Activated CD4-positive, alpha-beta T cell treated with anti-CD3 and anti-CD28 coated beads for 36 hours (primary cell): ENCODE results near the gene SLC25A10. TPM values are rescaled to one million over a fixed set of nuclear protein-coding genes. Genes with fewer than 3 reads are reported as not detected.

Source experiments
- ATAC-seq: fragments of 200-7000 bp; cut with Tn5 transposase; one replicate; pipeline ENCODE4 v1.10.0; 2021; ENCODE audit warnings: mild to moderate bottlenecking, moderate library complexity
- CTCF ChIA-PET: fragments of 350-600 bp; sonication (Branson Sonifier 250); formaldehyde crosslinking; loops from one replicate; lab custom pipeline; 2021; ENCODE audit warnings: antibody characterized with exemption; lab: Charles Lee
- POLR2A ChIA-PET: fragments of 350-600 bp; sonication (Branson Sonifier 250); formaldehyde crosslinking; loops from one replicate; lab custom pipeline; 2021; ENCODE audit warnings: antibody characterized with exemption, inconsistent platforms; lab: Charles Lee
- DNase-seq: peaks from one replicate; pipeline ENCODE4 v3.0.0-alpha.2; 2020
- H3K27ac Mint-ChIP-seq: one replicate; pipeline ENCODE4 v1.8.0; 2021; ENCODE audit warnings: mixed read lengths
- H3K27me3 Mint-ChIP-seq: one replicate; pipeline ENCODE4 v1.8.0; 2021; ENCODE audit warnings: mixed read lengths
- H3K36me3 Mint-ChIP-seq: one replicate; pipeline ENCODE4 v1.8.0; 2021; ENCODE audit warnings: low read depth, mixed read lengths
- H3K4me1 Mint-ChIP-seq: one replicate; pipeline ENCODE4 v1.8.0; 2021; ENCODE audit warnings: mixed read lengths
- H3K4me3 Mint-ChIP-seq: one replicate; pipeline ENCODE4 v1.8.0; 2021; ENCODE audit warnings: mild to moderate bottlenecking, moderate library complexity, mixed read lengths
- H3K9me3 Mint-ChIP-seq: one replicate; pipeline ENCODE4 v1.8.0; 2021; ENCODE audit warnings: low read depth, mixed read lengths
- intact Hi-C, 2 experiments: fragments of 100-400 bp; cut with DNase I in 1 of 2; cut with micrococcal nuclease in 1 of 2; formaldehyde crosslinking; loops; one replicate each; pipeline versions ENCODE4 v1.14.2 to v1.15.1; 2022 to 2024; cut with DNase I, micrococcal nuclease
- total RNA-seq, 2 experiments: library from RNA; stranded (reverse); gene quantifications; one replicate each; pipeline ENCODE4 v1.2.3, GENCODE V29; 2021

SLC25A10 gene
- total RNA-seq, 2 experiments from 2014 or later: 28.6 to 31.8 TPM

- H3K4me1 Mint-ChIP-seq: peaks cover 18% of the 10 kb centered on the region
- H3K27ac Mint-ChIP-seq: no peak overlapping the region
- H3K4me3 Mint-ChIP-seq: no peak overlapping the region
- intact Hi-C loops: no loop called here
- DNase-seq (no peak), ATAC-seq (no peak)
- no peaks in the 10 kb centered on the region for H3K9me3 Mint-ChIP-seq
- H3K27me3 Mint-ChIP-seq: no peaks in the 10 kb centered on the region
- no peaks in the 10 kb centered on the region for H3K36me3 Mint-ChIP-seq
- POLR2A ChIA-PET: no interaction called here
- CTCF ChIA-PET: interaction anchor here (1.2 kb wide), 1 partner anchor 11 kb away, joined by 6 read pairs; no protein-coding TSS in a partner anchor
These were observed 3.2 kb downstream of the SLC25A10 start for GRCh38 chr17:81715107-81715871.

- Mint-ChIP-seq H3K36me3 (no peaks in the 10 kb centered on the region), H3K27me3 (no peaks in the 10 kb centered on the region), H3K4me3 (no peak overlapping the region), H3K4me1 (peaks cover 10% of the 10 kb centered on the region), H3K27ac (no peak overlapping the region), H3K9me3 (no peaks in the 10 kb centered on the region)
- DNase-seq (no peak), ATAC-seq (no peak)
- intact Hi-C loops: no loop called here
- CTCF ChIA-PET: no interaction called here
- POLR2A ChIA-PET: no interaction called here
These were observed 4.0 kb downstream of the SLC25A10 start for GRCh38 chr17:81715872-81716673.

GRCh38 chr17:81716674-81716996, 4.6 kb downstream of the SLC25A10 start:
- POLR2A ChIA-PET: no interaction called here
- CTCF ChIA-PET: no interaction called here
- intact Hi-C loops: no loop called here

GRCh38 chr17:81717049-81717765, 5.1 kb downstream of the SLC25A10 start:
- H3K36me3 Mint-ChIP-seq: no peaks in the 10 kb centered on the region
- H3K4me1 Mint-ChIP-seq: peaks cover 7% of the 10 kb centered on the region
- ChIA-PET POLR2A (no interaction called here), CTCF (interaction anchor here (0.8 to 1.0 kb wide), 2 partner anchors 12 to 14 kb away, joined by 3 read pairs; no protein-coding TSS in a partner anchor)
- no peak for DNase-seq
- no peak overlapping the region for H3K27ac Mint-ChIP-seq
- no peak for ATAC-seq
- H3K4me3 Mint-ChIP-seq: no peak overlapping the region
- intact Hi-C loops: no loop called here
- no peaks in the 10 kb centered on the region for H3K27me3 Mint-ChIP-seq
- H3K9me3 Mint-ChIP-seq: no peaks in the 10 kb centered on the region

More at GRCh38 chr17:81716674-81716996, 4.6 kb downstream of the SLC25A10 start:
- ATAC-seq: no peak
- H3K9me3 Mint-ChIP-seq: no peaks in the 10 kb centered on the region
- no peak overlapping the region for H3K4me3 Mint-ChIP-seq
- no peaks in the 10 kb centered on the region for H3K36me3 Mint-ChIP-seq
- no peaks in the 10 kb centered on the region for H3K27me3 Mint-ChIP-seq
- H3K27ac Mint-ChIP-seq: no peak overlapping the region
- DNase-seq: no peak
- H3K4me1 Mint-ChIP-seq: peaks cover 7% of the 10 kb centered on the region

GRCh38 chr17:81717766-81718089, 5.6 kb downstream of the SLC25A10 start:
- no peaks in the 10 kb centered on the region for H3K36me3 Mint-ChIP-seq
- DNase-seq: no peak
- no peaks in the 10 kb centered on the region for H3K27me3 Mint-ChIP-seq
- POLR2A ChIA-PET: no interaction called here
- H3K4me3 Mint-ChIP-seq: no peak overlapping the region
- no peak overlapping the region for H3K27ac Mint-ChIP-seq
- H3K9me3 Mint-ChIP-seq: no peaks in the 10 kb centered on the region
- no peak for ATAC-seq
- intact Hi-C loops: no loop called here
- H3K4me1 Mint-ChIP-seq: peaks cover 6% of the 10 kb centered on the region
- CTCF ChIA-PET: interaction anchor here (0.8 to 1.0 kb wide), 2 partner anchors 11 to 14 kb away, joined by 3 read pairs; no protein-coding TSS in a partner anchor

- ATAC-seq (no peak), DNase-seq (no peak)
- Mint-ChIP-seq H3K9me3 (no peaks in the 10 kb centered on the region), H3K36me3 (no peaks in the 10 kb centered on the region), H3K27me3 (peaks cover 4% of the 10 kb centered on the region), H3K4me1 (no peaks in the 10 kb centered on the region), H3K27ac (no peak overlapping the region), H3K4me3 (no peak overlapping the region)
- intact Hi-C loops: no loop called here
- CTCF ChIA-PET: no interaction called here
- POLR2A ChIA-PET: no interaction called here
These were observed 7.6 kb downstream of the SLC25A10 start for GRCh38 chr17:81719410-81720266.

GRCh38 chr17:81720267-81721071, 8.4 kb downstream of the SLC25A10 start:
- Mint-ChIP-seq H3K36me3 (no peaks in the 10 kb centered on the region), H3K4me1 (no peaks in the 10 kb centered on the region), H3K9me3 (no peaks in the 10 kb centered on the region), H3K4me3 (no peak overlapping the region), H3K27ac (no peak overlapping the region), H3K27me3 (peaks cover 4% of the 10 kb centered on the region)
- POLR2A ChIA-PET: no interaction called here
- CTCF ChIA-PET: no interaction called here
- ATAC-seq: no peak
- intact Hi-C loops: no loop called here
- DNase-seq: no peak

GRCh38 chr17:81722184-81723120, 10.4 kb downstream of the SLC25A10 start:
- H3K27ac Mint-ChIP-seq: no peak overlapping the region
- POLR2A ChIA-PET: interaction anchor here (0.6 kb wide), 1 partner anchor 152 kb away, joined by 6 read pairs; no protein-coding TSS in a partner anchor
- no peaks in the 10 kb centered on the region for H3K36me3 Mint-ChIP-seq
- ATAC-seq: peak; percentile 33
- CTCF ChIA-PET: interaction anchor here (0.6 to 1.0 kb wide), 2 partner anchors 11 to 429 kb away, joined by 3 to 4 read pairs; no protein-coding TSS in a partner anchor
- H3K4me1 Mint-ChIP-seq: no peaks in the 10 kb centered on the region
- H3K9me3 Mint-ChIP-seq: no peaks in the 10 kb centered on the region
- no peak overlapping the region for H3K4me3 Mint-ChIP-seq
- no peak for DNase-seq
- H3K27me3 Mint-ChIP-seq: peaks cover 9% of the 10 kb centered on the region
- intact Hi-C loops: no loop called here

- Mint-ChIP-seq H3K36me3 (no peaks in the 10 kb centered on the region), H3K9me3 (no peaks in the 10 kb centered on the region), H3K4me1 (no peaks in the 10 kb centered on the region), H3K27me3 (peaks cover 9% of the 10 kb centered on the region), H3K27ac (no peak overlapping the region), H3K4me3 (no peak overlapping the region)
- no peak for ATAC-seq
- DNase-seq: no peak
- ChIA-PET POLR2A (no interaction called here), CTCF (no interaction called here)
- intact Hi-C loops: no loop called here
These were observed 11.6 kb downstream of the SLC25A10 start for GRCh38 chr17:81723651-81724209.
